IMR-90 (cell line): ENCODE data around the gene IFT43. TPM values are rescaled to one million over a fixed set of nuclear protein-coding genes. Genes with fewer than 3 reads are reported as not detected.

Experiments used
- ATAC-seq: fragments of 200-7000 bp; cut with Tn5 transposase; 2 replicates; pipeline ENCODE4 v1.9.1; 2020; ENCODE audit warnings: low read depth, mild to moderate bottlenecking, moderate library complexity
- BruUV-seq: library from RNA; stranded (reverse); fragments of 400-500 nt; replicated peaks from 2 replicates; lab custom pipeline; 2021; lab: Mats Ljungman, UMichigan
- CTCF ChIA-PET: fragments of 300-600 bp; formaldehyde crosslinking; extraction: SDS; loops from one replicate; lab custom pipeline; 2021; ENCODE audit warnings: antibody characterized with exemption; lab: Yijun Ruan, JAX
- POLR2A ChIA-PET: fragments of 300-600 bp; sonication (Branson Sonifier 250); formaldehyde crosslinking; loops from one replicate; lab custom pipeline; 2022; ENCODE audit warnings: antibody characterized with exemption; ENCODE audit not compliant: unreplicated experiment; lab: Charles Lee
- DNase-seq: peaks from one replicate; pipeline ENCODE4 v3.0.0; 2013
- H2AFZ ChIP-seq: replicated peaks from 2 replicates; pipeline ENCODE3; 2013; ENCODE audit warnings: low read length, mild to moderate bottlenecking; ENCODE audit not compliant: poor library complexity
- H2AK5ac ChIP-seq: 2 replicates; pipeline ENCODE4 v1.6.1; 2013; ENCODE audit warnings: low read depth, low read length, inconsistent platforms
- H2AK9ac ChIP-seq: replicated peaks from 2 replicates; pipeline ENCODE3; 2013; ENCODE audit warnings: mild to moderate bottlenecking, low read depth, low read length, moderate library complexity; ENCODE audit not compliant: poor library complexity
- H2BK120ac ChIP-seq: 2 replicates; pipeline ENCODE4 v1.6.1; 2013; ENCODE audit warnings: low read depth, low read length, inconsistent platforms
- H2BK15ac ChIP-seq: 3 replicates; pipeline ENCODE4 v1.6.1; 2013; ENCODE audit warnings: low read depth, low read length, inconsistent platforms
- H2BK20ac ChIP-seq: 2 replicates; pipeline ENCODE4 v1.6.1; 2013; ENCODE audit warnings: low read depth, mild to moderate bottlenecking, inconsistent platforms, low read length, moderate library complexity
- H2BK5ac ChIP-seq: 2 replicates; pipeline ENCODE4 v1.6.1; 2013; ENCODE audit warnings: mild to moderate bottlenecking, low read depth, low read length, inconsistent platforms; ENCODE audit not compliant: poor library complexity, severe bottlenecking
- H3K14ac ChIP-seq: replicated peaks from 2 replicates; pipeline ENCODE4 v1.6.1; 2013; ENCODE audit warnings: low read depth, low read length, inconsistent platforms
- H3K18ac ChIP-seq: 2 replicates; pipeline ENCODE4 v1.6.1; 2013; ENCODE audit warnings: low read depth, low read length, control low read depth
- H3K23ac ChIP-seq: 2 replicates; pipeline ENCODE4 v1.6.1; 2013; ENCODE audit warnings: low read depth, low read length, inconsistent platforms
- H3K27ac ChIP-seq: 2 replicates; pipeline ENCODE4 v1.5.1; 2013; ENCODE audit warnings: mild to moderate bottlenecking, control low read depth, low read length; ENCODE audit not compliant: insufficient read depth
- H3K27me3 ChIP-seq: 2 replicates; pipeline ENCODE4 v1.6.1; 2013; ENCODE audit warnings: low read length; ENCODE audit not compliant: control insufficient read depth, insufficient read depth
- H3K36me3 ChIP-seq: 2 replicates; pipeline ENCODE4 v1.6.1; 2013; ENCODE audit warnings: low read length, mixed read lengths; ENCODE audit not compliant: control insufficient read depth, insufficient read depth
- H3K4ac ChIP-seq: 2 replicates; pipeline ENCODE4 v1.6.1; 2013; ENCODE audit warnings: low read depth, low read length, inconsistent platforms
- H3K4me1 ChIP-seq: 2 replicates; pipeline ENCODE4 v1.6.1; 2013; ENCODE audit warnings: low read length, mixed read lengths; ENCODE audit not compliant: control insufficient read depth, insufficient read depth
- H3K4me2 ChIP-seq: 2 replicates; pipeline ENCODE4 v1.6.1; 2013; ENCODE audit warnings: low read depth, mild to moderate bottlenecking, control low read depth, low read length, moderate library complexity
- H3K4me3 ChIP-seq: 2 replicates; pipeline ENCODE4 v1.5.1; 2013; ENCODE audit warnings: low read depth, mild to moderate bottlenecking, control low read depth, low read length, moderate library complexity; ENCODE audit not compliant: insufficient read depth
- H3K56ac ChIP-seq: 2 replicates; pipeline ENCODE4 v1.6.1; 2013; ENCODE audit warnings: low read length, inconsistent platforms; ENCODE audit not compliant: insufficient read depth; ENCODE audit errors: extremely low read depth
- H3K79me1 ChIP-seq, 2 experiments: 2 replicates each; pipeline ENCODE4 v1.6.1; 2013; ENCODE audit warnings: low read length in 2 of 2, inconsistent platforms in 1 of 2, low read depth in 1 of 2
- H3K9ac ChIP-seq: 2 replicates; pipeline ENCODE4 v1.6.1; 2013; ENCODE audit warnings: low read depth, low read length, control low read depth
- H3K9me1 ChIP-seq: 2 replicates; pipeline ENCODE4 v1.6.1; 2013; ENCODE audit warnings: low read length, inconsistent platforms; ENCODE audit not compliant: insufficient read depth
- H3K9me3 ChIP-seq: 2 replicates; pipeline ENCODE4 v1.6.1; 2013; ENCODE audit warnings: low read length; ENCODE audit not compliant: control insufficient read depth, insufficient read depth
- H4K20me1 ChIP-seq: 2 replicates; pipeline ENCODE4 v1.6.1; 2013; ENCODE audit warnings: low read length, inconsistent platforms; ENCODE audit not compliant: insufficient read depth
- H4K5ac ChIP-seq: 2 replicates; pipeline ENCODE4 v1.6.1; 2013; ENCODE audit warnings: mild to moderate bottlenecking, low read depth, low read length, control low read depth
- H4K8ac ChIP-seq, 2 experiments: 2 replicates each; pipeline ENCODE4 v1.6.1; 2013; ENCODE audit warnings: low read depth in 2 of 2, low read length in 2 of 2, control low read depth in 1 of 2, inconsistent platforms in 1 of 2
- H4K91ac ChIP-seq: 2 replicates; pipeline ENCODE4 v1.6.1; 2013; ENCODE audit warnings: low read depth, low read length, inconsistent platforms; ENCODE audit not compliant: insufficient read depth
- CHD1 ChIP-seq: IDR thresholded peaks from 2 replicates; pipeline ENCODE4 v1.6.1; 2012; ENCODE audit warnings: low read depth, low read length, improper control_type of control experiment
- FOS ChIP-seq: fragments of 150-350 bp; IDR thresholded peaks from 2 replicates; pipeline ENCODE4 v1.6.1; 2016; ENCODE audit warnings: low read depth, low read length
- MXI1 ChIP-seq: IDR thresholded peaks from 2 replicates; pipeline ENCODE4 v1.6.1; 2012; ENCODE audit warnings: low read depth, mild to moderate bottlenecking, low read length, moderate library complexity, borderline replicate concordance
- WGBS, 2 experiments: methylation state at CpG; one replicate each; pipeline versions ENCODE4 v1.1.5 to v1.1.7; 2013; ENCODE audit warnings: missing lambda C conversion rate in 2 of 2; ENCODE audit not compliant: insufficient read length in 1 of 2; ENCODE audit errors: extremely low coverage in 2 of 2; 5-methylcytosine and 5-hydroxymethylcytosine counted together
- dilution Hi-C: fragments of 300-500 bp; cut with HindIII; formaldehyde crosslinking; loops from one replicate; pipeline ENCODE4 v1.14.3; 2018; ENCODE audit warnings: low sequenced_read_pairs; ENCODE audit not compliant: unreplicated experiment
- in situ Hi-C: fragments of 300-500 bp; cut with MboI; formaldehyde crosslinking; loops from 3 replicates; pipeline ENCODE4 v1.14.3; 2019; ENCODE audit warnings: low sequenced_read_pairs, inconsistent platforms, mixed read lengths
- intact Hi-C: fragments of 100-400 bp; cut with micrococcal nuclease; formaldehyde crosslinking; loops from 2 replicates; pipeline ENCODE4 v1.10.0; 2022
- polyA plus RNA-seq, 3 experiments: library from polyadenylated mRNA; depleted of rRNA; stranded (reverse); fragments of >200 nt; gene quantifications; 2 replicates each; pipeline ENCODE4 v1.2.3, GENCODE V29; 2012; ENCODE audit warnings: low replicate concordance in 1 of 3
- total RNA-seq: library from RNA; depleted of rRNA; stranded (reverse); fragments of >200 nt; gene quantifications from 2 replicates; pipeline ENCODE4 v1.2.3, GENCODE V29; 2012
- TF ChIP-seq, protein P1 (sequence below): fragments of 150-350 bp; IDR thresholded peaks from 2 replicates; pipeline ENCODE4 v1.6.1; 2016; ENCODE audit warnings: low read depth, mild to moderate bottlenecking, low read length, moderate library complexity, borderline replicate concordance

The IFT43 gene
- total and polyA plus RNA-seq, 2 of the 4 experiments (the other 2 are of a cell fraction) = 41.4 to 43.2 TPM

DNA sequence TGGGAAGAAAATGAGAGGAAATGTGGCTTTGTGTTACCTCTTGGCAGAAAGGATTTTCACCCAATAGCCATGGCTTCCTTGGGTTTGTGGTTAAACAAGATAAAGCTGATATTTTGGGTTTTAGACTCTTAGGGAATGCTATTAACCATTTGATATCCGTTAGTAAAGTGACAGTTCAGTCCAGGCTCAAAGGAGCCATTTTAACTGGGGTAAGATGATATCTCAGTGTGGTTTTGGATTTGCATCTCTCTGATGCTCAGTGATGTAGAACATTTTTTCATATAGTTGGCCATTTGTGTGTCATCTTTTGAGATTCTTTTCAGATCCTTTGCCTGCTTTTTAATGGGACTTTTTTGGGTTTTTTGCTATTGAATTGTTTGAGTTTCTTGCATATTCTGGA lies 30.1 kb downstream of the IFT43 start:
- POLR2A ChIA-PET = no interaction called here
- no peak overlapping the region for H3K9ac ChIP-seq
- H2AK9ac ChIP-seq = no peak overlapping the region
- ATAC-seq = no peak
- no peak overlapping the region for H3K27ac ChIP-seq
- no CpG with 5 or more reads among the region's 1 CpG for whole genome bisulfite sequencing, 2 experiments
- dilution Hi-C loops = no loop called here
- TF ChIP-seq CHD1 (no peak), MXI1 (no peak), FOS (no peak)
- TF ChIP-seq, protein P1, sequence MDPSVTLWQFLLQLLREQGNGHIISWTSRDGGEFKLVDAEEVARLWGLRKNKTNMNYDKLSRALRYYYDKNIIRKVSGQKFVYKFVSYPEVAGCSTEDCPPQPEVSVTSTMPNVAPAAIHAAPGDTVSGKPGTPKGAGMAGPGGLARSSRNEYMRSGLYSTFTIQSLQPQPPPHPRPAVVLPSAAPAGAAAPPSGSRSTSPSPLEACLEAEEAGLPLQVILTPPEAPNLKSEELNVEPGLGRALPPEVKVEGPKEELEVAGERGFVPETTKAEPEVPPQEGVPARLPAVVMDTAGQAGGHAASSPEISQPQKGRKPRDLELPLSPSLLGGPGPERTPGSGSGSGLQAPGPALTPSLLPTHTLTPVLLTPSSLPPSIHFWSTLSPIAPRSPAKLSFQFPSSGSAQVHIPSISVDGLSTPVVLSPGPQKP = no peak
- no peak overlapping the region for H3K23ac ChIP-seq
- H3K14ac ChIP-seq = no peak overlapping the region
- no peak overlapping the region for H4K91ac ChIP-seq
- no peak overlapping the region for H3K56ac ChIP-seq
- H2BK5ac ChIP-seq = no peak overlapping the region
- CTCF ChIA-PET = no interaction called here
- H2BK120ac ChIP-seq = no peak overlapping the region
- BruUV-seq = no TSS peak
- H2BK15ac ChIP-seq = no peak overlapping the region
- H4K8ac ChIP-seq = no peak overlapping the region
- peaks cover 16% of the 10 kb centered on the region for H3K4me1 ChIP-seq
- peaks cover 9% of the 10 kb centered on the region; the same call in 1 of the 2 replicates for H3K9me1 ChIP-seq
- no peaks in the 10 kb centered on the region for H3K9me3 ChIP-seq
- no peaks in the 10 kb centered on the region for H4K20me1 ChIP-seq
- H3K4me2 ChIP-seq = no peak overlapping the region
- no peak for DNase-seq
- H3K4ac ChIP-seq = no peak overlapping the region
- peaks cover 11% of the 10 kb centered on the region for H3K36me3 ChIP-seq
- no peak overlapping the region for H2BK20ac ChIP-seq
- H3K79me1 ChIP-seq = peaks cover 8 to 18% of the 10 kb centered on the region in 2 experiments; a peak in 3 of 4 replicates
- H3K18ac ChIP-seq = no peak overlapping the region
- no peaks in the 10 kb centered on the region for H3K27me3 ChIP-seq
- H4K5ac ChIP-seq = no peak overlapping the region
- H2AFZ ChIP-seq = no peak overlapping the region
- H2AK5ac ChIP-seq = no peak overlapping the region
- H3K4me3 ChIP-seq = no peak overlapping the region
- in situ Hi-C loops = no loop called here
- intact Hi-C loops = no loop called here
